Stimulated activated CD4-positive, alpha-beta T cell treated with anti-CD3 and anti-CD28 coated beads, Interleukin-15, amount 100 ng/mL, for 1 hour (primary cell): ENCODE measurements around the gene KLF1.
A peak's percentile ranks its signal among the peaks of the same experiment; 100 is the strongest.

Source experiments
- DNase-seq, 2 donors: peaks; one replicate each; pipeline ENCODE4 v3.0.0-alpha.2; 2020; ENCODE audit warnings: low read depth in 1 of 2, low spot score in 1 of 2

KLF1 gene

DNA sequence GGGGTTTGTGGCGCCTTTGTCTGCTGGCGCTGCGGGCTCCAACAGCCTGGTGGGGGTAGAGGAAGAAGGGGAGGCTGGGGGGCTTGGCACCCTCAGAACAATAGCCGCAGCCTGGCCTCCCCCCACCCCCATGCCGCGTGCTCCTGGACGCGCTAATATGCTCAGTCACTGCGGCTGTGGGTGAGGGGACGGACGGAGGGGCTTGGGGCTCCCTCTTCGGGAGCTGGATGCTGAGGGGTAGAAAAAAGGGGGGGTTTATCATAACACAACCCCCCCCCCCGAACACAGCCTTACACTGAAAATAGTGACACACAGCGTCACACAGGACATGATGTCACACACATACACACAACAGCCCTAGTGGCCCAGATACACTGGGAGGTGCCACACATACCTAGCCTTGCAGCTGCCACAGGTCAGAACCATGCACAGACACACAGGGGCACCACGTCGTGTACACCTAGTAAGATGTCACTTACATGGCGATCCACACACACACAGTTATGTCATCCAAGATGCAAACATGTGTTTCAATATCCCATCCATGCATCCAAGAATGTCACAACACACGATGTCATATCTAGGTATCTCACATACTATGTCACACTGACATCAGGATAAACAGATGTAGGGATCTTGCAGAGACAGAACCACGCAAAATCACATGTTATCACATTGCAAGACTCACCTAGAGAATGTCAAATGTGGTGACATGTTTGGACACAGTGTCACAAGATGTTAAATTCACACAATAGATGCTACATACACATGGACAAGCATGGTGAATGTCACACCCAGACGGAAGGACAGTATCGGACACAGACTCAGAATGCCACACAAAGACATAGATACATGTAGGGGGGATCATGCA lies 47.9 kb downstream of the KLF1 start:
- DNase-seq, result no peak

- DNase-seq, result peak in 1 of 2 donors; percentile 49
These were observed 48.7 kb downstream of the KLF1 start, which contains the start of gene MAST1 for GRCh38 chr19:12838182-12838885. Gene MAST1 (plus strand): TSS chr19:12838515. CDS start chr19:12838573, 58 bp downstream.

DNA sequence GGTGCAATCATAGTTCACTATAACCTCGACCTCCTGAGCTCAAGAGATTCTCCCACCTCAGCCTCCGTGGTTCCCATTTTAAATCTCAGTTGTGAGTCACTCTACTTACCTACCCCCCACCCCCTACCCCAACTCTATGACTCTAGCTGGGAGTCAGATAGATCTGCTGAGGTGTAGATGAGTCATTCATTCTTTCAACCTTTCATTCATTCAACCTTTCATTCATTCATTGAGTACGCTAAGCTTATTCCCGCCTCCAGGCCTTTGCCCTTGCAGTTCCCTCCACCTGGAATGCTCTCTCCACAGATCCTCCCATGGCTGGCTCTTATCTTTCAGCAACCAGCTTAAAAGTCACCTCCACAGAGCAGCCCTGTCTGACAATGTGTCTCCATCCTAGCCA lies 49.8 kb downstream of the KLF1 start:
- DNase-seq, result no peak

GRCh38 chr19:12836529-12836863 lies 50.5 kb downstream of the KLF1 start:
- no peak for DNase-seq

- DNase-seq, result no peak
These were observed 51.8 kb downstream of the KLF1 start for GRCh38 chr19:12834976-12835757.

- no peak for DNase-seq
These were observed 52.4 kb downstream of the KLF1 start, which contains the start of gene RTBDN for GRCh38 chr19:12834566-12834943. Gene RTBDN (minus strand): TSS chr19:12834579. CDS start chr19:12829979, 4,600 bp downstream.
